Endothelial cell of umbilical vein (primary cell): Measurements from ENCODE around the gene PLEKHG5. TPM values are rescaled to one million over a fixed set of nuclear protein-coding genes. Genes with fewer than 3 reads are reported as not detected.

Experiments
- BruUV-seq: library from RNA; stranded (reverse); fragments of 400-500 nt; replicated peaks from 2 replicates; lab custom pipeline; 2021; lab: Mats Ljungman, UMichigan
- CTCF ChIA-PET: fragments of 300-600, 350-600 bp; sonication (Branson Sonifier 250); formaldehyde crosslinking; loops from one replicate; lab custom pipeline; 2021; ENCODE audit warnings: antibody characterized with exemption, inconsistent platforms; lab: Charles Lee
- POLR2A ChIA-PET: fragments of 300-600, 350-600 bp; sonication (Branson Sonifier 250); formaldehyde crosslinking; loops from one replicate; lab custom pipeline; 2021; ENCODE audit warnings: antibody characterized with exemption, inconsistent platforms; lab: Charles Lee
- DNase-seq: peaks from one replicate; pipeline ENCODE4 v3.0.0-alpha.2; 2011; ENCODE audit warnings: low read depth, low spot score
- FAIRE-seq: peaks from 2 replicates; lab custom pipeline; 2011; peaks lifted over from hg19 to GRCh38; lab: Jason Lieb, UNC
- H2AFZ ChIP-seq: 2 replicates; pipeline ENCODE4 v1.6.0; 2012; ENCODE audit warnings: low read depth, low read length, control low read depth, inconsistent platforms
- H3K27ac ChIP-seq: 2 replicates; pipeline ENCODE4 v1.5.1; 2011; ENCODE audit warnings: low read depth, mild to moderate bottlenecking, control low read depth, low read length, moderate library complexity; ENCODE audit not compliant: insufficient read depth
- H3K27me3 ChIP-seq, 2 experiments: 2 replicates each; pipeline versions ENCODE4 v1.6.0 to v1.6.1; 2011; ENCODE audit warnings: low read length in 2 of 2, mixed read lengths in 1 of 2; ENCODE audit not compliant: control insufficient read depth in 2 of 2, insufficient read depth in 2 of 2
- H3K36me3 ChIP-seq, 2 experiments: 2 replicates in 1 of 2; 3 replicates in 1 of 2; pipeline ENCODE4 v1.5.1; 2011; ENCODE audit warnings: low read length in 2 of 2, mild to moderate bottlenecking in 1 of 2, moderate library complexity in 1 of 2; ENCODE audit not compliant: control insufficient read depth in 2 of 2, insufficient read depth in 2 of 2; ENCODE audit errors: extremely low read depth in 1 of 2
- H3K4me1 ChIP-seq: 3 replicates; pipeline ENCODE4 v1.5.1; 2011; ENCODE audit warnings: mild to moderate bottlenecking, low read length; ENCODE audit not compliant: control insufficient read depth, insufficient read depth; ENCODE audit errors: extremely low read depth
- H3K4me2 ChIP-seq: 2 replicates; pipeline ENCODE4 v1.6.1; 2011; ENCODE audit warnings: low read length, control low read depth, mixed read lengths; ENCODE audit not compliant: insufficient read depth
- H3K4me3 ChIP-seq, 3 experiments: fragments of 200-600 bp in 1 of 3; sonication (generic), shearing (Covaris generic) in 1 of 3; replicated peaks in 1 of 3; 2 replicates each; pipeline ENCODE4 v1.5.1; 2011 to 2016; ENCODE audit warnings: control low read depth in 3 of 3, low read length in 3 of 3, mild to moderate bottlenecking in 2 of 3, inconsistent platforms in 1 of 3, low read depth in 1 of 3, moderate library complexity in 1 of 3; ENCODE audit not compliant: insufficient read depth in 1 of 3
- H3K79me2 ChIP-seq: 2 replicates; pipeline ENCODE4 v1.6.0; 2012; ENCODE audit warnings: low read length, inconsistent platforms; ENCODE audit not compliant: control insufficient read depth, insufficient read depth
- H3K9ac ChIP-seq: replicated peaks from 2 replicates; pipeline ENCODE3; 2011; ENCODE audit warnings: low read length, control low read depth; ENCODE audit not compliant: insufficient read depth; ENCODE audit errors: extremely low read depth
- H3K9me1 ChIP-seq: replicated peaks from 3 replicates; pipeline ENCODE4 v1.6.0; 2011; ENCODE audit warnings: mild to moderate bottlenecking, low read length; ENCODE audit not compliant: control insufficient read depth, insufficient read depth; ENCODE audit errors: extremely low read depth
- H3K9me3 ChIP-seq: replicated peaks from 2 replicates; pipeline ENCODE4 v1.5.1; 2012; ENCODE audit warnings: low read length, inconsistent platforms; ENCODE audit not compliant: control insufficient read depth, insufficient read depth
- H4K20me1 ChIP-seq: replicated peaks from 2 replicates; pipeline ENCODE3; 2011; ENCODE audit warnings: mild to moderate bottlenecking, low read length; ENCODE audit not compliant: control insufficient read depth, insufficient read depth; ENCODE audit errors: extremely low read depth
- EZH2 ChIP-seq: IDR thresholded peaks from 2 replicates; pipeline ENCODE4 v1.6.1; 2012; ENCODE audit warnings: borderline replicate concordance, low read depth, mild to moderate bottlenecking, moderate library complexity, low read length, inconsistent platforms; ENCODE audit not compliant: severe bottlenecking
- FOS ChIP-seq: IDR thresholded peaks from 2 replicates; pipeline ENCODE4 v1.6.1; 2011; ENCODE audit warnings: mild to moderate bottlenecking, low read length, moderate library complexity, borderline replicate concordance; ENCODE audit not compliant: insufficient read depth
- GATA2 ChIP-seq: IDR thresholded peaks from 2 replicates; pipeline ENCODE4 v1.7.0; 2011; ENCODE audit warnings: low read depth, mild to moderate bottlenecking, moderate library complexity, mixed read lengths, low read length; ENCODE audit not compliant: insufficient read length, insufficient read depth
- JUN ChIP-seq: IDR thresholded peaks from 2 replicates; pipeline ENCODE4 v1.6.1; 2011; ENCODE audit warnings: borderline replicate concordance, low read depth; ENCODE audit not compliant: insufficient read length, insufficient read depth
- MYC ChIP-seq: IDR thresholded peaks from one replicate; pipeline ENCODE4 v1.6.1; 2011; ENCODE audit warnings: mild to moderate bottlenecking, low read depth, low read length
- POLR2A ChIP-seq: IDR thresholded peaks from 2 replicates; pipeline ENCODE4 v1.6.1; 2012; ENCODE audit warnings: low read depth, mild to moderate bottlenecking, control low read depth, low read length
- POLR2AphosphoS5 ChIP-seq: IDR thresholded peaks from 2 replicates; pipeline ENCODE4 v1.6.1; 2012; ENCODE audit warnings: low read depth, mild to moderate bottlenecking, control low read depth, low read length, moderate library complexity; ENCODE audit not compliant: insufficient read depth
- dilution Hi-C: fragments of 300-500 bp; cut with MboI; formaldehyde crosslinking; loops from one replicate; pipeline ENCODE4 v1.15.0; 2019; ENCODE audit warnings: low sequenced_read_pairs; ENCODE audit not compliant: extremely low pct_ligation_motif_present
- intact Hi-C: fragments of 100-400 bp; cut with micrococcal nuclease; formaldehyde crosslinking; loops from one replicate; pipeline ENCODE4 v1.10.0; 2022
- polyA plus RNA-seq, 4 experiments: library from polyadenylated mRNA; depleted of rRNA in 3 of 4; stranded (reverse) in 3 of 4; unstranded in 1 of 4; fragments of >200 nt; gene quantifications; 2 replicates each; pipeline versions ENCODE4 v1.2.1 to v1.2.3, GENCODE V29; 2011 to 2012; ENCODE audit warnings: missing spikeins in 1 of 4
- total RNA-seq: library from RNA; stranded (reverse); gene quantifications from 2 replicates; pipeline ENCODE4 v1.2.3, GENCODE V29; 2021
- TF ChIP-seq, protein P1 (sequence below): IDR thresholded peaks from 2 replicates; pipeline ENCODE4 v1.6.1; 2011; ENCODE audit not compliant: insufficient read depth, insufficient read length
- TF ChIP-seq, protein P2 (sequence below), 2 donors: IDR thresholded peaks; 1 replicate in 1 of 2; 2 replicates in 1 of 2; pipeline ENCODE4 v1.5.1; 2011; ENCODE audit warnings: low read length in 2 of 2, mild to moderate bottlenecking in 2 of 2, moderate library complexity in 2 of 2, control low read depth in 1 of 2, inconsistent platforms in 1 of 2, low read depth in 1 of 2; ENCODE audit not compliant: insufficient read depth in 1 of 2; ENCODE audit errors: extremely low read depth in 1 of 2

The PLEKHG5 gene
- total and polyA plus RNA-seq, 2 donors (not counting 3 experiments of a cell fraction or from before 2014, with no cell fraction given) = 30.6 to 56.9 TPM

DNA sequence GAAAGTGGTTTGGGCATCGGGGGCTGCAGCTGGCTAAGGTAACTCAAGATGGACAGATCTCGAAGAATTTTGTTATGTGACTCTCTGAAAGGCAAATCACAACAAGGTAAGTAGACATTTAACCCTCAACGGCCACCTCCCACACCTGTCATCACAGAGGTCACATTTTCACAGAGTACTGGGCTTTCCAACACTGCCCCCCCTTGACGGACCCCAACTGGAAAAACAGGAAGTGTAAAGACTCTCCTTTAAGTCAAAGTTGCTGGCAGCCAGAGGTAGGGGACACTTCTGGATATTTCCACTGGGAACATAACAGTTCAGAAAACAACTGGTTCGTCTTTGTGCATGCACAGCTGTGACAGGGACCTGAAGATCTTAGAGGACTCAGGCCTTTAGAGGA, 40.5 kb upstream of the PLEKHG5 start:
- Histone ChIP-seq H3K4me3 (no peak overlapping the region), H3K9me3 (no peaks in the 10 kb centered on the region), H3K4me2 (no peak overlapping the region), H3K27ac (no peak overlapping the region), H3K9ac (no peak overlapping the region), H3K27me3 (no peaks in the 10 kb centered on the region), H3K9me1 (no peaks in the 10 kb centered on the region), H4K20me1 (no peaks in the 10 kb centered on the region), H2AFZ (no peak overlapping the region), H3K36me3 (peaks cover 12 to 26% of the 10 kb centered on the region in 2 experiments), H3K79me2 (peaks cover 5% of the 10 kb centered on the region), H3K4me1 (no peaks in the 10 kb centered on the region)
- CTCF ChIA-PET = no interaction called here
- POLR2A ChIA-PET = no interaction called here
- DNase-seq (no peak), FAIRE-seq (no peak)
- dilution Hi-C loops (no loop called here), intact Hi-C loops (no loop called here)
- no peak for TF ChIP-seq POLR2AphosphoS5
- TF ChIP-seq, protein P1, sequence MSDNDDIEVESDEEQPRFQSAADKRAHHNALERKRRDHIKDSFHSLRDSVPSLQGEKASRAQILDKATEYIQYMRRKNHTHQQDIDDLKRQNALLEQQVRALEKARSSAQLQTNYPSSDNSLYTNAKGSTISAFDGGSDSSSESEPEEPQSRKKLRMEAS = no peak
- no peak for TF ChIP-seq FOS
- no peak for TF ChIP-seq MYC
- TF ChIP-seq GATA2 = no peak
- no peak for TF ChIP-seq JUN
- TF ChIP-seq EZH2 = no peak
- TF ChIP-seq, protein P2, sequence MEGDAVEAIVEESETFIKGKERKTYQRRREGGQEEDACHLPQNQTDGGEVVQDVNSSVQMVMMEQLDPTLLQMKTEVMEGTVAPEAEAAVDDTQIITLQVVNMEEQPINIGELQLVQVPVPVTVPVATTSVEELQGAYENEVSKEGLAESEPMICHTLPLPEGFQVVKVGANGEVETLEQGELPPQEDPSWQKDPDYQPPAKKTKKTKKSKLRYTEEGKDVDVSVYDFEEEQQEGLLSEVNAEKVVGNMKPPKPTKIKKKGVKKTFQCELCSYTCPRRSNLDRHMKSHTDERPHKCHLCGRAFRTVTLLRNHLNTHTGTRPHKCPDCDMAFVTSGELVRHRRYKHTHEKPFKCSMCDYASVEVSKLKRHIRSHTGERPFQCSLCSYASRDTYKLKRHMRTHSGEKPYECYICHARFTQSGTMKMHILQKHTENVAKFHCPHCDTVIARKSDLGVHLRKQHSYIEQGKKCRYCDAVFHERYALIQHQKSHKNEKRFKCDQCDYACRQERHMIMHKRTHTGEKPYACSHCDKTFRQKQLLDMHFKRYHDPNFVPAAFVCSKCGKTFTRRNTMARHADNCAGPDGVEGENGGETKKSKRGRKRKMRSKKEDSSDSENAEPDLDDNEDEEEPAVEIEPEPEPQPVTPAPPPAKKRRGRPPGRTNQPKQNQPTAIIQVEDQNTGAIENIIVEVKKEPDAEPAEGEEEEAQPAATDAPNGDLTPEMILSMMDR (IDR thresholded peaks at IDR 0.05; ENCODE audit: extremely low read depth in 1 of 2, insufficient read depth in 1 of 2, low read depth in 1 of 2, low read length in 2 of 2) = no peak
- TF ChIP-seq POLR2A = no peak
- BruUV-seq = no TSS peak
